Stomach (tissue), 4 donors: ENCODE results near the gene DGCR2.

Source experiments
- CTCF ChIP-seq, 7 experiments: fragments of 450-650 bp in 4 of 7; fragments of 200-600 bp in 3 of 7; sonication (generic) in 3 of 7; IDR thresholded peaks; one replicate each; pipeline ENCODE4 v1.5.1; 2016 to 2019; ENCODE audit warnings: antibody characterized with exemption in 7 of 7, control low read depth in 2 of 7, mild to moderate bottlenecking in 1 of 7
- EP300 ChIP-seq: sonication (generic); formaldehyde crosslinking; IDR thresholded peaks from one replicate; pipeline ENCODE4 v1.6.1; 2017; ENCODE audit warnings: antibody characterized with exemption
- POLR2A ChIP-seq, 4 donors: fragments of 450-650 bp; IDR thresholded peaks; one replicate each; pipeline ENCODE4 v1.6.1; 2016; ENCODE audit warnings: antibody characterized with exemption in 4 of 4, control low read depth in 2 of 4, mild to moderate bottlenecking in 1 of 4, moderate library complexity in 1 of 4

DNA sequence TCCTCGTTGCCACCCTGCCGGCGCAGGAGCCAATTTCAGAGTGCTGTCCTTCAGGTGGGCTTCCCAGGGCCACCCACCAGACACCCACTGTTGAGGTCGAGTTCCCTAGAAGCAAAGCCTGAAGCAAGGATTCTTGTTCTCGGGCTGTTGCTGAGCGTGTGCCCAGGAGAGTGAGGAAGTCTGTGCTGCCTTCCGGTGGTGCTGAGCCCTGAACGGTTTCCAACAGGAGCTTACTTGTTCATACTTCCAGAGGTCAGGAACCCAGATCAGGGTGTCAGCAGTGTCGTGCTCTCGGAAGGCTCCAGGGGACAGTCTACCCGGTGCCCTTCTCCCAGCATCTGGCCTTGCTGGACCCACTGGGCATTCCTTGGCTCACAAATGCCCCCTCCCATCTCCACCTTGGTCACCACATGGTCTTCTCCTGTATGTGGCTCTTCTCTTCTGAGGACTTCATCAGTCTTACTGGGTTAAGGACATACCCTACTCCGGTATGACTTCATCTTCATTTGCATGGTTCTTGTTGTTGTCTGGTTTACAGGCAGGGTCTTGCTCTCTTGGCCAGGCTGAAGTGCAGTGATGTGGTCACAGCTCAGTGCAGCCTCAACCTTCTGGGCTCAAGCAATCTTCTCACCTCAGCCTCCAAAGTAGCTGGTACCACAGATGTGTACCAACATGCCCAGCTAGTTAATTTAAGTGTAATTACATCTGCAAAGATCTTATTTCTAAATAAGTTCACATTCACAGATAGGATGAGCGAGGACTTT, 45.1 kb upstream of the DGCR2 start:
- TF ChIP-seq CTCF (IDR thresholded peaks at IDR 0.05) (no peak), EP300 (no peak), POLR2A (IDR thresholded peaks at IDR 0.05) (no peak)
